Astrocyte (in vitro differentiated cells and primary cell): ENCODE results near the gene KCNQ1.

Experiments
- EZH2 ChIP-seq: IDR thresholded peaks from 2 replicates; pipeline ENCODE4 v1.6.1; 2012; ENCODE audit warnings: mild to moderate bottlenecking, low read length, inconsistent platforms; ENCODE audit not compliant: insufficient read depth
- TF ChIP-seq, protein P1 (sequence below): IDR thresholded peaks from 2 replicates; pipeline ENCODE4 v1.5.1; 2011; ENCODE audit warnings: low read depth, mild to moderate bottlenecking, inconsistent platforms, low read length, moderate library complexity; ENCODE audit not compliant: insufficient read depth

DNA sequence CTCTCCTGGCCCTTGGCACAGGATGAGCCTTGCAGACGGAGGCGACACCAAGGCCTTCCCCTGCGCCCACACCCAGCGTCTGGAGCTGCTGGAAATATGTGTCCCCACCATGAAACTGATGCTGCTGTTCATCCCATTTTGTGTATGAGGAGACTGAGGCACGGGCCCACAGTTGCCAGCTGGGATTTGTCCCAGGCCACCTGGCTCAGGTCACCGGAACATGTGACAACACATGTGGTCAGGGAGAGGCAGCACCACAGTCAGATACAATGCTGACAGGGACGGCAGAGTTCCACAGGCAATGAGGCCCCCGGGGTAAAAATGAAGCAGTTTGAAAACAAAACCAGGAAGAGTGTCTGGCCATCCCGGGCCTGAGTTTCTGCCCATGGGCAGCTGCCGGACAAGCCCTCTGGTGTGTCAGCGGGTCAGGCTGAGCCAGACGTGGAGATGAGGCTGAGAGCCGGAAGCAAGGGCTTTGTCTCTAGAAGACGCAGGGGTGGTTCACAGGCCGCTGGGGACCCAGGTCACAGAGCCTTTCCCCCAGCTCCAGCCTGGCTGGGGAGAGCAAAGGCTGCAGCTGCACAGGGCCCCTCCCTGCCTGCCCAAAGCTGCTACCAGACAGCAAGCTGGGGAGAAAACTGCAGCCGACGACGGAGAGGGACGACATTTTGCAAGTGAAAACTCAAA lies 360.0 kb downstream of the KCNQ1 start:
- TF ChIP-seq, protein P1, sequence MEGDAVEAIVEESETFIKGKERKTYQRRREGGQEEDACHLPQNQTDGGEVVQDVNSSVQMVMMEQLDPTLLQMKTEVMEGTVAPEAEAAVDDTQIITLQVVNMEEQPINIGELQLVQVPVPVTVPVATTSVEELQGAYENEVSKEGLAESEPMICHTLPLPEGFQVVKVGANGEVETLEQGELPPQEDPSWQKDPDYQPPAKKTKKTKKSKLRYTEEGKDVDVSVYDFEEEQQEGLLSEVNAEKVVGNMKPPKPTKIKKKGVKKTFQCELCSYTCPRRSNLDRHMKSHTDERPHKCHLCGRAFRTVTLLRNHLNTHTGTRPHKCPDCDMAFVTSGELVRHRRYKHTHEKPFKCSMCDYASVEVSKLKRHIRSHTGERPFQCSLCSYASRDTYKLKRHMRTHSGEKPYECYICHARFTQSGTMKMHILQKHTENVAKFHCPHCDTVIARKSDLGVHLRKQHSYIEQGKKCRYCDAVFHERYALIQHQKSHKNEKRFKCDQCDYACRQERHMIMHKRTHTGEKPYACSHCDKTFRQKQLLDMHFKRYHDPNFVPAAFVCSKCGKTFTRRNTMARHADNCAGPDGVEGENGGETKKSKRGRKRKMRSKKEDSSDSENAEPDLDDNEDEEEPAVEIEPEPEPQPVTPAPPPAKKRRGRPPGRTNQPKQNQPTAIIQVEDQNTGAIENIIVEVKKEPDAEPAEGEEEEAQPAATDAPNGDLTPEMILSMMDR = no peak
- TF ChIP-seq EZH2 = no peak
